ENCODE data around the gene B4GALT4.
A peak's percentile ranks its signal among the peaks of the same experiment; 100 is the strongest.

Gene B4GALT4

DNA sequence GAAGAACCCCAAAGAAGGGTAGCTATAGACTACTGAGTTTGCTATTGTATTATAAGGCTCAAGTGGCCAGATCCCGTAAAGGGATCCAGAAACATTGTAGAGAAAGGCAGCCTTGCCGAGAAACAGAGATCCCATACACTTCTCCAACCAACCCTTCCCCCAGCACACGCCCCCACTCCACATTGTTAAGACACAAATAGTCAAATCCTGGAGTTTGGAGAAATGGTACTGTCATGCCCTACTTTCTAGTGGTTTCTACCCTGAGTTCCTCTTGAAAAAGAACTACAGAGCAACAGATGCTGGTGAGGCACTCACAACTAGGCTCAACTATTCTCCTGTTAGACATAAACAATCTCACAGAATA lies 33.2 kb downstream of the B4GALT4 start:
- no peak for DNase-seq (ENCODE audit: low read depth in 1 of 2, low spot score in 1 of 2)
- no peak for TF ChIP-seq JUND (IDR thresholded peaks at IDR 0.05; ENCODE audit: low read depth)
- in situ Hi-C loops (cut with HindIII; ENCODE audit: low pct_unique_long_range_greater_than_20kb, low sequenced_read_pairs): no loop called here

DNA sequence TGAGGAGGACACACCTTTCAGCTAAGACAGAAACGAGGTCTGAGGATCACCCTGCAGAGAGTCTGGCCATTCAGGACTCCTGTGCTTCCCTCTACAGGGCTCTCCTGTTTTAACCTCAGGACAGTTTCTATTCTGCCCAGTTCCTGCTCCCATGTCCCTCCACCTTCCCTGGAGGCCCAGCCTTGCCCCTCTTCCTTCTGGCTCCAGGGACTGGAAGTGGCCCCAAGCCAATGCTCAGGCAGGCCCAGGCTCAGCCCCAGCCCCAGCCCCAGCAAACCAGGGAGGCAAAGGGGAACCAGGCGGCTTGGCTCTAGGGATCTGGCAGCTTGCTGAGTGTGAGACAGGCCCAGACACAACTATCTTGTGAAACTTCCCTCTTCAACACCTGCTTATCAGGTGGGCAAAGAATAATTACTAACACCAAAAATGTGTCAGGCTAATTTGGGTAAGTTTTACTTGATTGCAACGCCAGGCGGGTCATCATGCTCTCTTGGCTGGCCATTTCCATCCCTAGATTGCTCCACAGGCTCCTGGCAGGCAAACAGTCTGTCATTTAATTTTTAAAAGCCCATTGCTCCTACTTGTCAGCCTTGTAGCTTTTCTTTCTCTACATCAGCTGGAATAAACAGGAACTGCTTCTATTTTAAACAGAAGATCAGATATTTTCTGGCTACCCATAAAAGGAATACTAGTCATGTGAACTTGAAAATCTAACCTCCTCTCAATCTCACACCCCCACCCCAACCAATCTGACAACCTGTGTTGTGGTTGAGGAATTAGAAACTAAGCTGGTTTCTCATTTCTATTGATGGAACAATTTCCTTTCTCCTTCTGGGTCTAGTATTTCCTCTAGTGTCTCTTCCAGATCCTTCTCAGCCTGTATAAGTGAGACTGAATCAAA lies 33.8 kb downstream of the B4GALT4 start:
- DNase-seq (ENCODE audit: low read depth in 1 of 2, low spot score in 1 of 2): peak in 1 of 2 experiments; percentile 37
- in situ Hi-C loops (cut with HindIII; ENCODE audit: low pct_unique_long_range_greater_than_20kb, low sequenced_read_pairs): no loop called here
- no peak for TF ChIP-seq JUND (IDR thresholded peaks at IDR 0.05; ENCODE audit: low read depth)

DNA sequence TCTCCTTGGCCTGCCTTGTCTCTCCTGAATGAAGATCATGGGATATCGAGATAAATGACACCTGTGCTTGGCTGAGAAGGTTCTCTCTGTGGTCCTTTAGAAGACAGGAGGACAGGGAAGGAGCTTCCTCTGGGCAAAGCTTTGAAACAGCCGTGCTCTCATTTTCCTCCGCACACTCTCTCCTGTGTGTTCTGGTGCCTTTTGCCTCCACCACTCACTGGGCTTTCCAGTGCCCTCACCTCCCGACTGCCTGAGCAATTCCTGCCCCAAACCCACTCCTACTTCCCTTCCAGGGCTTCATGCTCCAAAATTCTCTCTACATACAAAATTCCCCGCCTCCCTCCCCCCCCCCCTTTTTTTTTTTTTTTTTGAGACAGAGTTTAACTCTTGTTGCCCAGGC lies 35.0 kb downstream of the B4GALT4 start:
- TF ChIP-seq JUND (IDR thresholded peaks at IDR 0.05; ENCODE audit: low read depth): no peak
- in situ Hi-C loops (cut with HindIII; ENCODE audit: low pct_unique_long_range_greater_than_20kb, low sequenced_read_pairs): no loop called here
- DNase-seq (ENCODE audit: low read depth in 1 of 2, low spot score in 1 of 2): no peak

DNA sequence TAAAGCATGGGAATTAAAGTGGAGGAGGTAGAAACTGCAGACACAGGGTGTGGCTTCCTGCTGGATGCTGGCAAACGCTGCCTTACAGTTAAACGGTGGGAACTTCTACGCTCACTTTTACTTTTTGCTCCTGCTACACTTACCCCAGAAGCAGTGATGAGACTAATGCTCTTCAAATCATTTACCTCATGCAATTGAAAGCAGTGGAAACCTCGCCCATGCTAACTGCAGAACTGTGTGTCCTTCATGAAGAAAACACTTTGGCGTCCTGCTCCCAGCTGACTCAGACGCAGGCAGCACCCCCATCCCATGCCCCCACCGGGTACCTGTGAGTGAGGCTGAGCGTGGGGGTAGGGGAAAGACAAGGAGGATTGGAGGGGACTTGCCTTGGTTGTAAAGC lies 35.5 kb downstream of the B4GALT4 start:
- no peak for TF ChIP-seq JUND (IDR thresholded peaks at IDR 0.05; ENCODE audit: low read depth)
- no peak for DNase-seq (ENCODE audit: low read depth in 1 of 2, low spot score in 1 of 2)
- in situ Hi-C loops (cut with HindIII; ENCODE audit: low pct_unique_long_range_greater_than_20kb, low sequenced_read_pairs): no loop called here

DNA sequence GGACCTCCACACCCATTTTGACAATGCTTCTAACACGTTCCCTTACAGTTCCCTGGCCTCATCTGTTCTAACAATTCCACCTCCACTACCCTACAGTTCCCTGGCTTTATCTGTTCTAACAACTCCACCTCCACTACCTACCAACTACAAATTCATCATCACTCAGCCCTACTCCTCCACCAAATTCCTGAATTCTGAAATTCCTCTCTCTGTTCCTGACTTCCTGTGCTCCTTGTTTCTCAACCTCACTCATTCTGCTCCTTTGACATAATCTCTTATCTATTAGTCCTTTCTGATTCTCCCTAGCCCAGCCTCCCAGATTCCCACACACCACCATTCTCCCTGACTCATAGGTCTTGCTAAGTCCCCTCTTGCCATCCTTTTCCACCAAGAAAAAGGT lies 44.8 kb downstream of the B4GALT4 start:
- in situ Hi-C loops (cut with HindIII; ENCODE audit: low pct_unique_long_range_greater_than_20kb, low sequenced_read_pairs): no loop called here

DNA sequence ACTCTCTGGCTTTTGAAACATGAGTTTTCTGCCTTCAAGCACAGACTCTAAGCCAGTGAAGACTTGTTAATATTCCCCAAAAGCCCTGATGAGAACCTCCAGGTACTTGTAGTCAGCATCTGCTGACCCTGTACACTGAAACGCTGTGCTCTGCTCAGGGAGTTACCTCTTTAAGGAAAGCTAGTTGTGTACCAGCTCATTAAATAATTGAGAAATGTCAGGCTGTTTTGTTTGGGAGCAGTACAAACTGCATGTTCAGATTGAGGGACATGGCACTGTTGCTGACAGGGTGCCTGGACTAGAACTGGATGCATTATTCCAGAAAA lies 45.6 kb downstream of the B4GALT4 start:
- no peak for DNase-seq (ENCODE audit: low read depth in 1 of 2, low spot score in 1 of 2)
- in situ Hi-C loops (cut with HindIII; ENCODE audit: low pct_unique_long_range_greater_than_20kb, low sequenced_read_pairs): no loop called here
- TF ChIP-seq JUND (IDR thresholded peaks at IDR 0.05; ENCODE audit: low read depth): no peak

More for the DNA sequence above, 44.8 kb downstream of the B4GALT4 start:
- no peak for TF ChIP-seq JUND (IDR thresholded peaks at IDR 0.05; ENCODE audit: low read depth)
- DNase-seq (ENCODE audit: low read depth in 1 of 2, low spot score in 1 of 2): no peak

DNA sequence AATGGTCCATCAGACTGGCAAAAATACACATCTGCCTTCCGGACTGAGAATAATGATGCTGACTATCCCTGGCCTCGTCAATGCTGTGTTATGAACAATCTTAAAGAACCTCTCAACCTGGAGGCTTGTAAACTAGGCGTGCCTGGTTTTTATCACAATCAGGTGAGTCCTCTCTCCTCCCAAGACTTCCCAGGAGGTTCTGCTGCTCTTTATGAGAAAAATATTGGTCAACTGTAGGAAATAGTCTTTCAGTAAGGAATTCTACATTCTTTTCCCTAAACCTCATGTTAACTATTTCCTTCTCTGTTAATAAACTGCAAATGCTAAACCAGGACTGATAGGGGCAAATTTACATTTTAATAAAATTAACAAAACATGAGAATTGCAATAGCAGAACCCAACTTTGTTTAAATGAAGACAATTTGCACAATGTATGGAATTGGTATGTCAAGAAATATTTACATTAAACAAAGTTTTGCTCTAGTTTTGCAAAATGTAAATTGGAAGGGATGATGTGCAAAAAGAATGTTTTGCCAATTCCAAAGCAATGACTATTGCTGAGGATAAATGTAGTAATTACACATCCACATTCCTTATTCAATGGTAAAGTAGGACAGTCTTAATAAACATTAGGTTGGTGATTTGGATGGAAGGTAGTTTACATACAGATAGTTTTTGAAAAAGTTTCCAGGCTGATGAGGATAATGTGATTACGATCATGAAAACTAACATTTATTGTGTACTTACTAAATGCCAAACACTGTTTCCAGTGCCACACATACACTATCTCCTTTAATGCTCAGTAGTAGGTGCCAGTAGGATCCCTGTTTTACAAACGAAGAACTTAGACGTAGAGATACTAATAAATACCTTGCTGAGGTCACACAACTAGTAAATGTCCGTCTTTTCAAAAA lies 46.2 kb downstream of the B4GALT4 start:
- DNase-seq (ENCODE audit: low read depth in 1 of 2, low spot score in 1 of 2): no peak
- no peak for TF ChIP-seq JUND (IDR thresholded peaks at IDR 0.05; ENCODE audit: low read depth)
- in situ Hi-C loops (cut with HindIII; ENCODE audit: low pct_unique_long_range_greater_than_20kb, low sequenced_read_pairs): no loop called here

DNA sequence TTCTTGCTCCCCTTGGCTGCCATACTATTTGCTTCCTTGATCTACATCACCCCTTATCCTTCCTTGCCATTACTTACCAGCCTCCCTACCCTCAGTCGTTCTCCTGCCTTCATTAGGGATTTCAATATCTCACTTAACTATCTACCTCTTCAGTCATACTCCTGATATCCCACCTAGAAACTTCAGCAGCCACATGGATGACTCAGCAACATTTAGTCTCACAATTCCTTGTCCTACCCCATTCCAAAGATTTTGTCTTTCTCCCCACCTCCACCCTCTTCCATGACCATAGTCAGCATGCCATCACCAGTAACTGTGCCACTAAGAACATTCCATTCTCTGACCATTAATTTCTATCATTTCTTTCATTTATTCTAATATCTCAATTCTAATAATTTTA lies 48.9 kb downstream of the B4GALT4 start:
- DNase-seq (ENCODE audit: low read depth in 1 of 2, low spot score in 1 of 2): no peak
- TF ChIP-seq JUND (IDR thresholded peaks at IDR 0.05; ENCODE audit: low read depth): no peak

DNA sequence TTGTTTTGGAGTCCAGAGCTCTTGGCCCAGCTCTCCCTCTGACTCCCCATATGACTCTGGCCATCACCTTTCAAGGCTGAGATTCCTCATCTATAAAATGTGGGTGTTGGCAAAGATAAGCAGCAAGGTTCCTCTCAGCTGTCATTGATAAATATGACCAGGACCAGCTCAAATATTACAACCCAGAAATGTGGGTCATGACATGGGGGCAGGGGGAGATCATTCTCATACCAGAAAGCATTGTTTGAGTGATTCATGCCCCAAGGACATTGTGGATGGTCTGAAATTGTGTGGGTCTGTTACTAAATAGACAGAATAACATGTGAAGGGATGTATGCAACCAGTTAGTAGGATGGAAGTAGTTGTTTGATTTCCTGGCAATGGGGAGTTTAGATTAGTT lies 53.4 kb downstream of the B4GALT4 start:
- no peak for DNase-seq (ENCODE audit: low read depth in 1 of 2, low spot score in 1 of 2)
- in situ Hi-C loops (cut with HindIII; ENCODE audit: low pct_unique_long_range_greater_than_20kb, low sequenced_read_pairs): no loop called here
- no peak for TF ChIP-seq JUND (IDR thresholded peaks at IDR 0.05; ENCODE audit: low read depth)

More for the DNA sequence above, 48.9 kb downstream of the B4GALT4 start:
- in situ Hi-C loops (cut with HindIII; ENCODE audit: low pct_unique_long_range_greater_than_20kb, low sequenced_read_pairs): no loop called here

DNA sequence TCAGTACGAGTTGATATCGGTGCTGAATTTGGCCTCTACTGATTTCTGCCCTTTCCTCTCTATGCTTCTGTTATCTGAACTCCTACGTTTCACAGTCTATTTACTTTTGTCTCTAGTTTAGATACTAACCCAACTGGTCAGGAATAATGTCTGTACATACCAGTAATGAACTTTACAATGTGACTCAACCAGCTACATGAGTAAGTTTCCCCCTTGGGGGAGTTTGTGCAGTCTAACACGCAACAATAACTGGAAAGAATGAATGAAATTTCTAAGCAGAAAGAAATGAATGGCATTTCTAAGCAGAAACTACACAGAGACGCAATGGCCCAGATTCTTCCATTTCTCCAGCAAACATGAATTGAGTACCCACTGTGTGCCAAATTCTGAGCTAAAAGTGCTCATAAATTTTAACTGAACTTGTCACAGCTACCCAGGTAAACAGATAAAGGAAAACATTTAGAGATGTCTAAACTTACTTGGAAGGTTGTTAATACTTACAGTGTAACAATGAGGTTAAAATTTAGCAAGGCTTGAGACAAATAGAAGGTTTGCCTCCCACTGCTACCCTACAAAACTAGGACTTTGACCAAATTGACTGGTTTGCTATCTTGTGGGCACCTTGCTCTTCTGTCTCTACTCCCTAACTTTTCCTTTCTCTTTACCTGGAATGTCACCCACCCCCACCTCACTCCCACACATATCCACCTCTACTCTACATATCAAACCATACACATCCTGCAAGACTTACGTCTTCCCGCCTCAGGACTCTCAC lies 55.7 kb downstream of the B4GALT4 start:
- in situ Hi-C loops (cut with HindIII; ENCODE audit: low pct_unique_long_range_greater_than_20kb, low sequenced_read_pairs): no loop called here
- no peak for TF ChIP-seq JUND (IDR thresholded peaks at IDR 0.05; ENCODE audit: low read depth)
- no peak for DNase-seq (ENCODE audit: low read depth in 1 of 2, low spot score in 1 of 2)

DNA sequence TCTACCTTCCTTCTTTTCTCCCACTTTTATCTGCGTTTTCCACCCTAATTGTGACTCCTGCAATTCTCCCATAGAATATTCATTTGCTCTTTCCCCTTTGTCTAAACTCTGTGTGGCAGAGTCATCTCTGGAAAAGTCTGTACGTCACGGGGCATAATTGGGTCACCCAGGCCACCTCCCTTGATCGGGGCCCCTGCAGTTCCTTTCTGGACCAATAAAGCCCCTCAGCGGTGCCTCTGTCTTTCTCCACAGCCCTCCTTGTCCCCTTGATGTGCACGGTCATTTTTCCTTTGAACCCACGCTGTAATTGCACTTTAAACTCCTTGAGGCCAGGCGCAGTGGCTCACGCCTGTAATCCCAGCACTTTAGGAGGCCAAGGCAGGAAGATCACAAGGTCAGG lies 56.6 kb downstream of the B4GALT4 start:
- DNase-seq (ENCODE audit: low read depth in 1 of 2, low spot score in 1 of 2): no peak
- TF ChIP-seq JUND (IDR thresholded peaks at IDR 0.05; ENCODE audit: low read depth): no peak
- in situ Hi-C loops (cut with HindIII; ENCODE audit: low pct_unique_long_range_greater_than_20kb, low sequenced_read_pairs): no loop called here

DNA sequence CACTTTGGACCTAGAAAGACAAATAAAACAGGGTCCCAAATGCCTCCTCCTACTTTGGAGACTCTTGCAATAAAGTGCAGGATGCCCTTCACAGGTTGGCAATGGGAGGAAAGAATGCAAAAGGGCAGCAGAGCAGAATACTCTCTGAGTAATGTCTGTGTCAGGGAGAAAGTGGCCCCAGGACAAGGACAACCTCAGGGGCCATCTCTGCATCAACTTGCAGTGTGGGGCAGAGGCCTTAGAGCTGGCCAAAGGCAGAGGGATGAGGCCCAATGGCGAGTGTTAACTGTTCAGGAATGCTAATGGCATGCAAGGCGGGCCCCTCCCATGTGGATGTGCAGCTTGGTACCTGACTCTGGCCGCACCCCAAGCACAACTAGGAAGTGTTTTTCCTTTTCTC lies 58.9 kb downstream of the B4GALT4 start:
- in situ Hi-C loops (cut with HindIII; ENCODE audit: low pct_unique_long_range_greater_than_20kb, low sequenced_read_pairs): no loop called here
- TF ChIP-seq JUND (IDR thresholded peaks at IDR 0.05; ENCODE audit: low read depth): no peak
- no peak for DNase-seq (ENCODE audit: low read depth in 1 of 2, low spot score in 1 of 2)

Data from T47D (cell line).